ENCODE data around the gene CRYBB1. TPM values are rescaled to one million over a fixed set of nuclear protein-coding genes. Genes with fewer than 3 reads are reported as not detected.

The CRYBB1 gene
- total RNA-seq, 1 donor from 2014 or later = 1.4 TPM

GRCh38 chr22:26574001-26574723, 43.7 kb downstream of the CRYBB1 start:
- Histone ChIP-seq H3K27me3 (ENCODE audit: low read depth) (no peaks in the 10 kb centered on the region), H3K4me3 (no peak overlapping the region), H3K4me1 (peaks cover 69% of the 10 kb centered on the region), H3K27ac (peak overlapping the region; percentile 58), H3K36me3 (no peaks in the 10 kb centered on the region), H3K9me3 (no peaks in the 10 kb centered on the region)
- intact Hi-C loops (cut with DNase I) = no loop called here
- no peak for TF ChIP-seq CTCF (IDR thresholded peaks at IDR 0.05)
- DNase-seq (no peak), ATAC-seq (no peak)

GRCh38 chr22:26573026-26573662, 44.7 kb downstream of the CRYBB1 start:
- DNase-seq (peak; percentile 85), ATAC-seq (peak; percentile 77 to 84)
- Histone ChIP-seq H3K27me3 (ENCODE audit: low read depth) (no peaks in the 10 kb centered on the region), H3K4me1 (peaks cover 74% of the 10 kb centered on the region), H3K9me3 (no peaks in the 10 kb centered on the region), H3K36me3 (no peaks in the 10 kb centered on the region), H3K4me3 (no peak overlapping the region), H3K27ac (peak overlapping the region; percentile 58)
- no peak for TF ChIP-seq CTCF (IDR thresholded peaks at IDR 0.05)
- intact Hi-C loops (cut with DNase I) = no loop called here

- no peak overlapping the region for H3K27ac ChIP-seq
- intact Hi-C loops (cut with DNase I) = no loop called here
- peaks cover 10% of the 10 kb centered on the region for H3K36me3 ChIP-seq
- no peaks in the 10 kb centered on the region for H3K9me3 ChIP-seq
- ATAC-seq = no peak
- H3K27me3 ChIP-seq (ENCODE audit: low read depth) = no peaks in the 10 kb centered on the region
- DNase-seq = no peak
- no peak for TF ChIP-seq CTCF (IDR thresholded peaks at IDR 0.05)
- peaks cover 79% of the 10 kb centered on the region for H3K4me1 ChIP-seq
- no peak overlapping the region for H3K4me3 ChIP-seq
Measured at GRCh38 chr22:26570864-26571525, 46.8 kb downstream of the CRYBB1 start.

- Histone ChIP-seq H3K27ac (no peak overlapping the region), H3K4me1 (peaks cover 75% of the 10 kb centered on the region), H3K4me3 (no peak overlapping the region), H3K27me3 (ENCODE audit: low read depth) (no peaks in the 10 kb centered on the region), H3K36me3 (peaks cover 14% of the 10 kb centered on the region), H3K9me3 (no peaks in the 10 kb centered on the region)
- ATAC-seq (no peak), DNase-seq (no peak)
- no peak for TF ChIP-seq CTCF (IDR thresholded peaks at IDR 0.05)
- intact Hi-C loops (cut with DNase I) = no loop called here
Measured at GRCh38 chr22:26570115-26570514, 47.7 kb downstream of the CRYBB1 start.

GRCh38 chr22:26568207-26568706, 49.6 kb downstream of the CRYBB1 start:
- TF ChIP-seq CTCF (IDR thresholded peaks at IDR 0.05) = no peak
- no peaks in the 10 kb centered on the region for H3K27me3 ChIP-seq (ENCODE audit: low read depth)
- peaks cover 21% of the 10 kb centered on the region for H3K36me3 ChIP-seq
- no peak overlapping the region for H3K4me3 ChIP-seq
- no peaks in the 10 kb centered on the region for H3K9me3 ChIP-seq
- intact Hi-C loops (cut with DNase I) = no loop called here
- peak in 1 of 2 donors; percentile 40 for ATAC-seq
- no peak overlapping the region for H3K27ac ChIP-seq
- peaks cover 71% of the 10 kb centered on the region for H3K4me1 ChIP-seq
- no peak for DNase-seq

Data from lower lobe of right lung (tissue), 2 donors.